ENCODE measurements around the gene TMEM51. TPM values are rescaled to one million over a fixed set of nuclear protein-coding genes. Genes with fewer than 3 reads are reported as not detected.
"Not testable (repeated sequence)": the region's sequence is repeated elsewhere in the genome, so short reads cannot be mapped to it uniquely, and the experiment has no call there.

TMEM51 gene
- total RNA-seq, 1 donor from 2014 or later: 4.7 TPM

DNA sequence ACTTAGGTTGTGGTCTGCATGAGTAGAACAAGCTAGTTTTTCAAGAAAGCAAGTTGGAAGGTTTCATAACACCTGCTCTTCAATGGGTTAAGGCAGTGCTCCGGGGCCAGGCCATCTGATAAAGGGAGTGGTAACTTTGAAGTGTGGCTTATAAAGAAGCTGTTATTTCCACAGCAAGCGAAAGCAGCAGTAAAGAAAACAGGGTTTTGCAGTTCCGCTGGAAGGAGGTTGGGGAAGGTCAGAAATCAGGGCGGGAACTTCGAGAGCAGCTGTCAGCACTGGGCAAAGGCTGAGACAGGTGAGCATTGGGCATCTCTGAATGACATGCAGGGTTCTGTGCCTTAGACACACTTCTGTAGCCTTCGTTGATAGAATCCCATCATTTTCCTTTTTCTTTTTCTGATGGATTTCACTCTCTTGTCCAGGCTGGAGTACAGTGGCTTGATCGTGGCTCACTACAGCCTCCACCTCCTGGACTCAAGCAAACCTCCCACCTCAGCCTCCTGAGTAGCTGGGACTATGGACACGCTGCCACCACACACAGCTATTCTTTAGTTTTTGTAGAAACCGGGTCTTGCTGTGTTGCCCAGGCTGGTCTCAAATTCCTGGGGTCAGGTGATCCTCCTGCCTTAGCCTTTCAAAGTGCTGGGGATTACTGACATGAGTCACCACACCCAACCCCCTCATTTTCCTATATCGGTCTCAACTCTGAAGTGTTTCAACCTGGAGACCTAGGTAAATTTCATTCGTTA lies 20.5 kb downstream of the TMEM51 start:
- Histone ChIP-seq H3K36me3 (ENCODE audit: control insufficient read depth in 3 of 3, insufficient read depth in 3 of 3, low read length in 3 of 3) (no peaks in the 10 kb centered on the region), H3K4me3 (ENCODE audit: low read length in 3 of 3) (no peak overlapping the region), H3K27ac (ENCODE audit: low read depth, low read length) (no peak overlapping the region), H3K9me3 (ENCODE audit: control insufficient read depth in 3 of 3, low read length in 3 of 3) (no peaks in the 10 kb centered on the region), H3K4me1 (ENCODE audit: control insufficient read depth in 3 of 3, insufficient read depth in 3 of 3, low read length in 3 of 3) (peaks cover 1 to 6% (median 2%) of the 10 kb centered on the region in 3 donors), H3K27me3 (ENCODE audit: control insufficient read depth in 3 of 3, insufficient read depth in 3 of 3, low read length in 3 of 3) (peaks cover 0 to 5% (median 3%) of the 10 kb centered on the region in 3 donors), H3K9ac (ENCODE audit: low read depth in 1 of 3, low read length in 3 of 3) (no peak overlapping the region)

DNA sequence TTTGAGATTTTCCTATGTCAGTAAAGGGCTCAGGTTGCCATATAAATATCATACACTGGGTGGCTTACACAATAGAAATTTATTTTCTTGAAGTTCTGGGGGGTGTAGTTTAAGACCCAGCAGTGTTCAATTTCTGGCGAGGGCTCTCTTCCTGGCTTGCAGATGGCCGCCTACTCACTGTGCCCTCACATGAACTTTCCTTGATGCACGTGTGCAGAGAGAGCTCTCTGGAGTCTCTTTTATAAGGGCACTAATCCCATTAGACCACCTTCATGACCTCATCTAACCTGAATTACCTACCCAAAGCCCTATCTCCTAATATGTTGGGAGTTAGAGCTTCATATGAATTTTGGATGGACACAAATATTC lies 21.1 kb downstream of the TMEM51 start:
- H3K9ac ChIP-seq (ENCODE audit: low read depth in 1 of 3, low read length in 3 of 3): no peak overlapping the region
- peaks cover 4 to 8% (median 5%) of the 10 kb centered on the region in 3 donors for H3K4me1 ChIP-seq (ENCODE audit: control insufficient read depth in 3 of 3, insufficient read depth in 3 of 3, low read length in 3 of 3)
- H3K9me3 ChIP-seq (ENCODE audit: control insufficient read depth in 3 of 3, low read length in 3 of 3): no peaks in the 10 kb centered on the region
- H3K36me3 ChIP-seq (ENCODE audit: control insufficient read depth in 3 of 3, insufficient read depth in 3 of 3, low read length in 3 of 3): no peaks in the 10 kb centered on the region
- H3K27ac ChIP-seq (ENCODE audit: low read depth, low read length): no peak overlapping the region
- H3K4me3 ChIP-seq (ENCODE audit: low read length in 3 of 3): no peak overlapping the region
- H3K27me3 ChIP-seq (ENCODE audit: control insufficient read depth in 3 of 3, insufficient read depth in 3 of 3, low read length in 3 of 3): peaks cover 0 to 5% (median 3%) of the 10 kb centered on the region in 3 donors

DNA sequence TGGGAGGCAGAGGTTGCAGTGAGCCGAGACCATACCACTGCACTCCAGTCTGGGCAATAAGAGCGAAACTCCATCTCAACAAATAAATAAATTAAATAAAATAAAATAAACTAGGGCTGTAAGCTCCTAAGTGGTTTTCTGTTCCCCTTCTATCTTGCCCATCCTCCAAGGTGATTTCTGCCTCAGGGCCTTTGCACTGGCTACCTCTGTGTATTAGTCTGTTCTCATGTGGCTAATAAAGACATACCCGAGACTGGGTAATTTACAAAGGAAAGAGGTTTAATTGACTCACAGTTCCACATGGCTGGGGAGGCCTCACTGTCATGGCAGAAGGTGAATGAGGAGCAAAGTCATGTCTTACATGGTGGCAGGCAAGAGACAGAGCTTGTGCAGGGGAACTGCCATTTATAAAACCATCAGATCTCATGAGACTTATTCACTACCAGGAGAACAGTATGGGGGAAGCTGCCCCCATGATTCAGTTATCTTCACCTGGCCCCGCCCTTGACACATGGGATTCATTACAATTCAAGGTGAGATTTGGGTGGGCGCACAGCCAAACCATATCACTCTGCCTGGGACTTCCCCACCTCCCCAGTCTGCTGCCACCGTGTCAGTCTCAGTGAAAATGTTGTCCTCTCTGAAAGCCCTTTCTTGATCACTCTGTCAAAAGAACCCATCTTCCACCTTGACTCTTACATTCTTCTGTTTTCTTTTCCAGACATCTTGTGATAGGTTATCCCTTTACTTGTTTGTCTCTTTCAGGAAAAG lies 22.0 kb downstream of the TMEM51 start:
- H3K4me3 ChIP-seq (ENCODE audit: low read length in 3 of 3); H3K4me1 ChIP-seq (ENCODE audit: control insufficient read depth in 3 of 3, insufficient read depth in 3 of 3, low read length in 3 of 3); H3K27ac ChIP-seq (ENCODE audit: low read depth, low read length); H3K9me3 ChIP-seq (ENCODE audit: control insufficient read depth in 3 of 3, low read length in 3 of 3); H3K27me3 ChIP-seq (ENCODE audit: control insufficient read depth in 3 of 3, insufficient read depth in 3 of 3, low read length in 3 of 3); H3K36me3 ChIP-seq (ENCODE audit: control insufficient read depth in 3 of 3, insufficient read depth in 3 of 3, low read length in 3 of 3); H3K9ac ChIP-seq (ENCODE audit: low read depth in 1 of 3, low read length in 3 of 3): not testable (repeated sequence)

DNA sequence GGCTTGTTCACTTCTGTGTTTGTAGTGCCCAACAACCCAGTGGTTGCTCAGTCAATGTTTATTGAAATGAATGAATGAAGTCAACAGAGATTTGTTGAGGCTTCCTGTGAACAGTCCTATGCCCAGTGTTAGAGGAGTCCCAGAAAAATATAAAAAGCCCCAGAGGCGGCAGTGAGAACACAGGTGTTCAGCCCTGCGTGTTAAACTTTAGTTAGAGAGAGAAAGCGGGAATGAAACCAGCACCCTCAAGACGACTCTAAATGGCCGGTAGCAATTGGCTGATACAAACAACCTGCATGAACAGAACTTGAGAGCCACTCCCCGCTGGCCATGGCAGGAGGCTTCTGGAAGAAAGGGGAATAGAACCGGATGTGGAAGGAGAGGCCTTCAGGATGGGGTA lies 22.6 kb downstream of the TMEM51 start:
- Histone ChIP-seq H3K9ac (ENCODE audit: low read depth in 1 of 3, low read length in 3 of 3) (no peak overlapping the region), H3K4me3 (ENCODE audit: low read length in 3 of 3) (no peak overlapping the region), H3K36me3 (ENCODE audit: control insufficient read depth in 3 of 3, insufficient read depth in 3 of 3, low read length in 3 of 3) (no peaks in the 10 kb centered on the region), H3K4me1 (ENCODE audit: control insufficient read depth in 3 of 3, insufficient read depth in 3 of 3, low read length in 3 of 3) (peaks cover 4 to 8% (median 5%) of the 10 kb centered on the region in 3 donors), H3K27ac (ENCODE audit: low read depth, low read length) (no peak overlapping the region), H3K27me3 (ENCODE audit: control insufficient read depth in 3 of 3, insufficient read depth in 3 of 3, low read length in 3 of 3) (peaks cover 0 to 5% (median 3%) of the 10 kb centered on the region in 3 donors), H3K9me3 (ENCODE audit: control insufficient read depth in 3 of 3, low read length in 3 of 3) (no peaks in the 10 kb centered on the region)

DNA sequence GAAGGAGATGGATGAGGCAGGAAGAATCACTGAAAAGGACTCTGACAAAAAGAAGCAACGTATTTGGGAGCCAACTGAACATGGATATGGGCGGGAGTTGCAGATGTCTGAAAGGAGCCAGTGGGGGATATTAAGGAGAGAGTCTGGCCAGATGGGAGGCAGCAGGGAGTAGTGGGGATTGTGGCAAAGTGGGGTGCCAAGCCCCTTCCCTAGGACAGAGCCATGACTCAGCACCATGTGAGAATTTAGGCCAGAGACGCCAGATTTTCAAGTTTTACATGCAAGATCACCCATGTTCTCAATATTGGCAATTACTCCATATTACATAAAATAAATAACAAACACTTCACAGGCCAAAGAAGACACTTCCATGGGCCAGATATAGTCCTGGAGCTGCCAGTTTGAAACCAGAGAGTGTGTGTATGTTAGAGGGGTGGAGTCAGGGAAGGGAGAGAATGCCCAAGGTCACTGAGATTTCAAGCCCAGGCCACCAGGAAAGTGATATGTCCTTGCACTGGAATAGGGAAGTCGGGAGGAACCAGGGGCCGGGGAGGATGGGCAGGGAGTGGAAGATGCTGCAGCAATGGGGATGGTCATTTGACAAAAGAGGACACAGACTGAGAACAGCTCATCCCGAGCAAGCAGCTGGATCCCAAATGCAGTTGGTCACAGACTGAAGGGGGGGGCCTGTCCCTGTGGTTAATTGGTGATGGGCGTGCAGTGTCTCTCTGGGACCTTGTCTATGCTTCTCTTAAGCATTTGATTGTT lies 23.5 kb downstream of the TMEM51 start:
- Histone ChIP-seq H3K27ac (ENCODE audit: low read depth, low read length) (no peak overlapping the region), H3K4me1 (ENCODE audit: control insufficient read depth in 3 of 3, insufficient read depth in 3 of 3, low read length in 3 of 3) (peaks cover 4 to 8% (median 5%) of the 10 kb centered on the region in 3 donors), H3K36me3 (ENCODE audit: control insufficient read depth in 3 of 3, insufficient read depth in 3 of 3, low read length in 3 of 3) (no peaks in the 10 kb centered on the region), H3K4me3 (ENCODE audit: low read length in 3 of 3) (no peak overlapping the region), H3K9me3 (ENCODE audit: control insufficient read depth in 3 of 3, low read length in 3 of 3) (no peaks in the 10 kb centered on the region), H3K9ac (ENCODE audit: low read depth in 1 of 3, low read length in 3 of 3) (no peak overlapping the region), H3K27me3 (ENCODE audit: control insufficient read depth in 3 of 3, insufficient read depth in 3 of 3, low read length in 3 of 3) (no peaks in the 10 kb centered on the region)

DNA sequence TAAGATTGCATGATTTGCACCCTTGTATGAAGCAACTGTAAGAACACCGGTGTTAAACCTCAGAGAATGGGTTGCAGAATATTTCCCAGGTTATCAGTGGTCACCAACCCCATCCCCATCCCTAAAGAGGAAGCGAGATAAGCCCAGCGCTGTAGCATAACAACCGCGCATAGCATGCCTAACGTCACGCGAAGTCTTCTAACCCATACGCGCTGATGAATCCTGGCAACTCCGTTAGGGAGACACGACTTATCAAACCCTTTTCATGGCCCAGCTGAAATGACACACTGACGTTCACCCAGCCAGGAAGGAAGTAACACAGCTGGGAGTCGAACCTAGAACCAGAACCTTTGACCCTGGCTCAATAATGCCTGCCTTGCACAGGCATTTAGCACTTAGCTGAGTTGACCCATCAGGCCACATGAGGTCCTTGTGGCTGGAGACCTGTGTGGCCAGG lies 24.2 kb downstream of the TMEM51 start:
- H3K9me3 ChIP-seq (ENCODE audit: control insufficient read depth in 3 of 3, low read length in 3 of 3): no peaks in the 10 kb centered on the region
- no peak overlapping the region for H3K27ac ChIP-seq (ENCODE audit: low read depth, low read length)
- H3K36me3 ChIP-seq (ENCODE audit: control insufficient read depth in 3 of 3, insufficient read depth in 3 of 3, low read length in 3 of 3): no peaks in the 10 kb centered on the region

DNA sequence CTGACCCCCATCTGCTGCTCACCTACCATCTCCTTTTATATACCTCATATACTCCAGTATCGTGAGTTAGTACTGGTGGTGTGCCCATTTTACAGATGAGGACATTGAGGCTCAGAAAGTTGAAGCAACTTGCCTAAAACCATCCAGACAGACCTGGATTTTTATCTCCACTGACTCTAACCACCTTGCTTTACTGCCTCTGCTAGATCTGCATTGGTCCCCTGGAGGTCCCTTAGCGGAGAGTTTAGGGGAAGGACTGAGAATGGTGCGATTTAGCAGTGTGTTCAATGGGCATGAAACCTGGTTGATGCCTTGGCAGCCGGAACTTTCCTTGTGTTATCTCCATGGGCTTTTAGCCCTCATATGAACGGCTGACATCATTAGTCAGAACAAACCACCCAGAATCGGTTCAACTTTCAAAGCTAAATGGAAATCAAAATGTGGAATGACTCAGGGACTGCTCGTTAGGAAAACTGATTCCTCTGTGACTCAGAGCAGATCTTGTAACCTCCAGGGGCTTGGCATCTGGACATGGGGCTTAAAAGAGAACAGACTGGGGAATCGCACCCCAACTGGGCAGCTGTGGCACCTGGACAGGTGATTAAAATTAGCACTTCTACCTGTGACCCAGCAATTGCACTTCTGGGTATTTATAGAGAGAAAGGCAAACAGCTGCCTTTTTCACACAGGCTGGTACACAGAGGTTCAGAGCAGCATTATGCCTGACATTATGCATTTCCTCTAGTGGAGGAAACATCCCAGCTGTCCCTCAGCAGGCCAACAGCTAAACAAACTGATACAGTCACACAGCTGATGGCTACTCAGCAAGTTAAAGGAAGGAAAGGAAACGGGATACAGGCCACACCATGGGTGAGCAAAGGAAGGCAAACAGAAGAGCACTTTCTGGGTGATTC lies 25.3 kb downstream of the TMEM51 start:
- no peak overlapping the region for H3K9ac ChIP-seq (ENCODE audit: low read depth in 1 of 3, low read length in 3 of 3)
- H3K36me3 ChIP-seq (ENCODE audit: control insufficient read depth in 3 of 3, insufficient read depth in 3 of 3, low read length in 3 of 3): no peaks in the 10 kb centered on the region
- no peaks in the 10 kb centered on the region for H3K9me3 ChIP-seq (ENCODE audit: control insufficient read depth in 3 of 3, low read length in 3 of 3)
- no peak overlapping the region for H3K27ac ChIP-seq (ENCODE audit: low read depth, low read length)
- H3K4me3 ChIP-seq (ENCODE audit: low read length in 3 of 3): no peak overlapping the region
- H3K27me3 ChIP-seq (ENCODE audit: control insufficient read depth in 3 of 3, insufficient read depth in 3 of 3, low read length in 3 of 3): no peaks in the 10 kb centered on the region
- H3K4me1 ChIP-seq (ENCODE audit: control insufficient read depth in 3 of 3, insufficient read depth in 3 of 3, low read length in 3 of 3): peaks cover 4 to 8% (median 5%) of the 10 kb centered on the region in 3 donors

More for the DNA sequence above, 24.2 kb downstream of the TMEM51 start:
- no peak overlapping the region for H3K9ac ChIP-seq (ENCODE audit: low read depth in 1 of 3, low read length in 3 of 3)
- H3K27me3 ChIP-seq (ENCODE audit: control insufficient read depth in 3 of 3, insufficient read depth in 3 of 3, low read length in 3 of 3): no peaks in the 10 kb centered on the region
- peaks cover 4 to 8% (median 5%) of the 10 kb centered on the region in 3 donors for H3K4me1 ChIP-seq (ENCODE audit: control insufficient read depth in 3 of 3, insufficient read depth in 3 of 3, low read length in 3 of 3)
- no peak overlapping the region for H3K4me3 ChIP-seq (ENCODE audit: low read length in 3 of 3)

DNA sequence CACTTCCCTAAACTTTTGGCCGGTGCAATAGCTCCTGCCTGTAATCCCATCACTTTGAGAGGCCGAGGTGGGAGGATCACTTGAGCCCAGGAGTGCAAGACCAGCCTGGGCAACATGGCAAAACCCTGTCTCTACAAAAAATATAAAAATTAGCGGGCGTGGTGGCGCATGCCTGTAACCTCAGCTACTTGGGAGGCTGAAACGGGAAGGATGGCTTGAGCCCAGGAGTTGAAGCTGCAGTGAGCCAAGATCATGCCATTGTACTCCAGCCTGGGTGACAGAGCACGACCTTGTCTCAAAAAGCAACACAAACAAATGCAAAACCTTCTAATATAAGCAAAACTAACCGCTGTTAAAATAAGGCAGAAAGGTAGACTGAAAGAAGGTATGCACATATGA lies 25.9 kb downstream of the TMEM51 start:
- H3K9me3 ChIP-seq (ENCODE audit: control insufficient read depth in 3 of 3, low read length in 3 of 3): no peaks in the 10 kb centered on the region
- no peaks in the 10 kb centered on the region for H3K36me3 ChIP-seq (ENCODE audit: control insufficient read depth in 3 of 3, insufficient read depth in 3 of 3, low read length in 3 of 3)
- H3K27me3 ChIP-seq (ENCODE audit: control insufficient read depth in 3 of 3, insufficient read depth in 3 of 3, low read length in 3 of 3): no peaks in the 10 kb centered on the region
- no peak overlapping the region for H3K27ac ChIP-seq (ENCODE audit: low read depth, low read length)
- H3K4me3 ChIP-seq (ENCODE audit: low read length in 3 of 3): no peak overlapping the region
- peaks cover 4 to 8% (median 5%) of the 10 kb centered on the region in 3 donors for H3K4me1 ChIP-seq (ENCODE audit: control insufficient read depth in 3 of 3, insufficient read depth in 3 of 3, low read length in 3 of 3)
- H3K9ac ChIP-seq (ENCODE audit: low read depth in 1 of 3, low read length in 3 of 3): no peak overlapping the region

DNA sequence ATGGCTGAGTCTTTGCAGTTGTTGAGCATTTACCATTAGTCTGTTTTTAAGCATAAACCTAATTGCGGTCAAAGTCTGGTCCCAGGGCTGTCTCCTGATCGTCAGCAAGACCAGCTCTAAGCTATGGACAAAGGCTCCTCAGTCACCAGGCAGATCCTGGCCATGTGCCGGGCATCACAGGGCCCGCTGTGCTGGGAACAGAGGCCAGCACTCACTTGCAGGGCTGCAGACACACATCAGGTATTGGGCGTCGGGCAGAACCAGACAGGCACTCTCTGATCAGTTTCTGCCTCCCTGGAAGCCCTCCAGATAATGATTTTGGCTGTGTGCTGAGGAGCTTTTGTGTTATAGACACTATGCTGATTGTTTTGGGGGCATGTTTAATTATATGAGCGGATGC lies 26.6 kb downstream of the TMEM51 start:
- Histone ChIP-seq H3K4me1 (ENCODE audit: control insufficient read depth in 3 of 3, insufficient read depth in 3 of 3, low read length in 3 of 3) (peaks cover 4 to 8% (median 5%) of the 10 kb centered on the region in 3 donors), H3K27ac (ENCODE audit: low read depth, low read length) (no peak overlapping the region), H3K27me3 (ENCODE audit: control insufficient read depth in 3 of 3, insufficient read depth in 3 of 3, low read length in 3 of 3) (no peaks in the 10 kb centered on the region), H3K4me3 (ENCODE audit: low read length in 3 of 3) (no peak overlapping the region), H3K9me3 (ENCODE audit: control insufficient read depth in 3 of 3, low read length in 3 of 3) (no peaks in the 10 kb centered on the region), H3K9ac (ENCODE audit: low read depth in 1 of 3, low read length in 3 of 3) (no peak overlapping the region), H3K36me3 (ENCODE audit: control insufficient read depth in 3 of 3, insufficient read depth in 3 of 3, low read length in 3 of 3) (no peaks in the 10 kb centered on the region)

Data from skeletal muscle tissue (tissue), 4 donors.